ENCODE results near the gene ACKR3.

- TF ChIP-seq, protein P1, sequence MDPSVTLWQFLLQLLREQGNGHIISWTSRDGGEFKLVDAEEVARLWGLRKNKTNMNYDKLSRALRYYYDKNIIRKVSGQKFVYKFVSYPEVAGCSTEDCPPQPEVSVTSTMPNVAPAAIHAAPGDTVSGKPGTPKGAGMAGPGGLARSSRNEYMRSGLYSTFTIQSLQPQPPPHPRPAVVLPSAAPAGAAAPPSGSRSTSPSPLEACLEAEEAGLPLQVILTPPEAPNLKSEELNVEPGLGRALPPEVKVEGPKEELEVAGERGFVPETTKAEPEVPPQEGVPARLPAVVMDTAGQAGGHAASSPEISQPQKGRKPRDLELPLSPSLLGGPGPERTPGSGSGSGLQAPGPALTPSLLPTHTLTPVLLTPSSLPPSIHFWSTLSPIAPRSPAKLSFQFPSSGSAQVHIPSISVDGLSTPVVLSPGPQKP (IDR thresholded peaks at IDR 0.05; ENCODE audit: low read depth, low read length) = no peak
- TF ChIP-seq JUN (IDR thresholded peaks at IDR 0.05) = no peak
- TF ChIP-seq CHD2 (IDR thresholded peaks at IDR 0.05; ENCODE audit: low read length, partially characterized antibody) = no peak
- no peak for TF ChIP-seq CTCF (IDR thresholded peaks at IDR 0.05)
- no peak for TF ChIP-seq CEBPB (IDR thresholded peaks at IDR 0.05)
- no peak for TF ChIP-seq KDM1A (IDR thresholded peaks at IDR 0.05; ENCODE audit: low read depth)
- TF ChIP-seq ESRRA (IDR thresholded peaks at IDR 0.05; ENCODE audit: borderline replicate concordance, low read length) = no peak
- TF ChIP-seq NPAS2 (CRISPR knock-in tag; IDR thresholded peaks at IDR 0.05; ENCODE audit: borderline replicate concordance) = no peak
- no peak for TF ChIP-seq REST (IDR thresholded peaks at IDR 0.05)
- no peak for TF ChIP-seq POLR2A (IDR thresholded peaks at IDR 0.05; ENCODE audit: low read length)
These were observed 16.3 kb downstream of the ACKR3 start for GRCh38 chr2:236585966-236586365.
